Measurements from ENCODE around the gene GABRG3. TPM values are rescaled to one million over a fixed set of nuclear protein-coding genes. Genes with fewer than 3 reads are reported as not detected.

GABRG3 gene
- total and polyA plus RNA-seq, 9 of the 15 experiments (the other 6 are each of a cell fraction or from before 2014, with no cell fraction given): 4.0 to 15.1 (median 11.2) TPM

DNA sequence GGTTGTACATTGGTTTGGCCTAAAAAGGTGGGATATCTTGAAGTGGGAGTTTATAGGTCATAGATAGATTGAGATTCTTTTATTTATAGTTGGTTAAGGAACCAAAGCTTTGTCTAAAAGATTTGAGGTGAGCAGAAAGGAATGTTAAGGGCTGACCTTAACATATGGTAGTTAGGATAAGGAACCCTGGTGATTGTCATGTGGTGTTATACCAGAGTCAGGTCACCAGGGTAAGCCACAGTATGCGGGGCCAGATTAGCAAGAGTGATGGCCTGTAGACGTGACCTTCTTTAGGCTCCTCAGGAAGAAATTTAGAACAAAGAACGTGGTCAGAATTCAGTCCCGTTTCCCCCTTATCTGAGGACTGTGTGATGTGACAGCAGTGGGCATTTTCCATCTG is 249.2 kb downstream of the GABRG3 start (continued):
- TF ChIP-seq TAL1 (IDR thresholded peaks at IDR 0.05): peak; percentile 75
- TF ChIP-seq ZNF561 (CRISPR knock-in tag; conservative IDR thresholded peaks at IDR 0.05): no peak
- TF ChIP-seq TEAD4 (IDR thresholded peaks at IDR 0.05; ENCODE audit: low read length): peak; percentile 89
- no peak for TF ChIP-seq TEAD4 (CRISPR knock-in tag; IDR thresholded peaks at IDR 0.05; ENCODE audit: borderline replicate concordance)
- no peak for TF ChIP-seq HDGF (IDR thresholded peaks at IDR 0.05)
- TF ChIP-seq ZNF589 (CRISPR knock-in tag; IDR thresholded peaks at IDR 0.05; ENCODE audit: low read depth): no peak

DNA sequence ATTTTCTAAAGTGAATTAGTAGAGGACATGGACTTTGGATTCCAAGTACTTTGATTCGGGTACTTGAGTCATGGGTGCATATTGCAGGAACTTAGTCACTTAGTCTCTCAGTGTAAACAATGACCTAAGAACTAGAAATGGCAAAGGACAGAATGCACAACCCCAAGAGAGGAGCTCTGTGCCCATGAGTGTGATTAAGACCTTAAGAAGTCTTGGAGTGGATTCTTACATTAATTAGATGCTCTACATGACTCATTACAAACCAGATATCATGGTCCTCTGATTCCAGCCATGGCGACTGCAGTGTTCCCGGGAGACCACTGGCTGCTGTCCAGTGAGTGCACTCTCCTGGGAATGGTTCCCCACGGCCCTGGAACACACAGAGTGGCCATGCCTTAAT is 251.5 kb downstream of the GABRG3 start:
- no peak for ATAC-seq
- Histone ChIP-seq H3K36me3 (ENCODE audit: control insufficient read depth, insufficient read depth, low read length) (no peaks in the 10 kb centered on the region; the same call in 2 of the 3 replicates), H3K27ac (ENCODE audit: extremely low read depth, low read depth, low read length) (no peak overlapping the region), H3K4me3 (no peak overlapping the region), H3K4me1 (replicated peaks in 1 of 2; ENCODE audit: control insufficient read depth in 2 of 2, insufficient read depth in 2 of 2, low read length in 2 of 2) (peaks cover 4 to 9% of the 10 kb centered on the region in 2 experiments; a peak in 2 of 5 replicates), H2AFZ (ENCODE audit: low read depth, low read length) (no peak overlapping the region), H3K9me3 (replicated peaks; ENCODE audit: control insufficient read depth, insufficient read depth, low read depth, low read length) (no peaks in the 10 kb centered on the region), H4K20me1 (replicated peaks; ENCODE audit: control insufficient read depth, insufficient read depth, low read length) (peaks cover 25% of the 10 kb centered on the region), H3K79me2 (ENCODE audit: control insufficient read depth, insufficient read depth, low read length) (no peaks in the 10 kb centered on the region; the same call in 1 of the 3 replicates), H3K9me1 (ENCODE audit: control insufficient read depth, insufficient read depth, low read length) (peaks cover 12% of the 10 kb centered on the region), H3K9ac (ENCODE audit: insufficient read depth in 1 of 2, low read depth in 2 of 2, low read length in 2 of 2) (no peak overlapping the region), H3K27me3 (ENCODE audit: control insufficient read depth in 2 of 2, insufficient read depth in 2 of 2, low read length in 2 of 2) (no peaks in the 10 kb centered on the region), H3K4me2 (ENCODE audit: insufficient read depth, low read length) (no peak overlapping the region)
- TF ChIP-seq, protein P1, sequence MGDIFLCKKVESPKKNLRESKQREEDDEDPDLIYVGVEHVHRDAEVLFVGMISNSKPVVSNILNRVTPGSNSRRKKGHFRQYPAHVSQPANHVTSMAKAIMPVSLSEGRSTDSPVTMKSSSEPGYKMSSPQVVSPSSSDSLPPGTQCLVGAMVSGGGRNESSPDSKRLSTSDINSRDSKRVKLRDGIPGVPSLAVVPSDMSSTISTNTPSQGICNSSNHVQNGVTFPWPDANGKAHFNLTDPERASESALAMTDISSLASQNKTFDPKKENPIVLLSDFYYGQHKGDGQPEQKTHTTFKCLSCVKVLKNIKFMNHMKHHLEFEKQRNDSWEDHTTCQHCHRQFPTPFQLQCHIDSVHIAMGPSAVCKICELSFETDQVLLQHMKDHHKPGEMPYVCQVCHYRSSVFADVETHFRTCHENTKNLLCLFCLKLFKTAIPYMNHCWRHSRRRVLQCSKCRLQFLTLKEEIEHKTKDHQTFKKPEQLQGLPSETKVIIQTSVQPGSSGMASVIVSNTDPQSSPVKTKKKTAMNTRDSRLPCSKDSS (IDR thresholded peaks at IDR 0.05; ENCODE audit: low read depth, partially characterized antibody): no peak
- TF ChIP-seq MAFG (tag; conservative IDR thresholded peaks at IDR 0.05) (no peak), ZNF212 (CRISPR knock-in tag; IDR thresholded peaks at IDR 0.05) (no peak), ZNF324 (CRISPR knock-in tag; IDR thresholded peaks at IDR 0.05) (no peak), ZNF184 (CRISPR knock-in tag; IDR thresholded peaks at IDR 0.05) (no peak), ADNP (tag; IDR thresholded peaks at IDR 0.05) (no peak), PML (IDR thresholded peaks at IDR 0.05; ENCODE audit: low read length) (no peak), MAFF (IDR thresholded peaks at IDR 0.05; ENCODE audit: low read length) (no peak), ZNF143 (CRISPR knock-in tag; IDR thresholded peaks at IDR 0.05) (no peak), HDGF (IDR thresholded peaks at IDR 0.05) (no peak), ZNF23 (CRISPR knock-in tag; IDR thresholded peaks at IDR 0.05) (no peak), KLF16 (IDR thresholded peaks at IDR 0.05) (no peak)
- TF ChIP-seq, protein P2, sequence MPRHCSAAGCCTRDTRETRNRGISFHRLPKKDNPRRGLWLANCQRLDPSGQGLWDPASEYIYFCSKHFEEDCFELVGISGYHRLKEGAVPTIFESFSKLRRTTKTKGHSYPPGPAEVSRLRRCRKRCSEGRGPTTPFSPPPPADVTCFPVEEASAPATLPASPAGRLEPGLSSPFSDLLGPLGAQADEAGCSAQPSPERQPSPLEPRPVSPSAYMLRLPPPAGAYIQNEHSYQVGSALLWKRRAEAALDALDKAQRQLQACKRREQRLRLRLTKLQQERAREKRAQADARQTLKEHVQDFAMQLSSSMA (CRISPR knock-in tag; IDR thresholded peaks at IDR 0.05): no peak
- TF ChIP-seq, protein P3, sequence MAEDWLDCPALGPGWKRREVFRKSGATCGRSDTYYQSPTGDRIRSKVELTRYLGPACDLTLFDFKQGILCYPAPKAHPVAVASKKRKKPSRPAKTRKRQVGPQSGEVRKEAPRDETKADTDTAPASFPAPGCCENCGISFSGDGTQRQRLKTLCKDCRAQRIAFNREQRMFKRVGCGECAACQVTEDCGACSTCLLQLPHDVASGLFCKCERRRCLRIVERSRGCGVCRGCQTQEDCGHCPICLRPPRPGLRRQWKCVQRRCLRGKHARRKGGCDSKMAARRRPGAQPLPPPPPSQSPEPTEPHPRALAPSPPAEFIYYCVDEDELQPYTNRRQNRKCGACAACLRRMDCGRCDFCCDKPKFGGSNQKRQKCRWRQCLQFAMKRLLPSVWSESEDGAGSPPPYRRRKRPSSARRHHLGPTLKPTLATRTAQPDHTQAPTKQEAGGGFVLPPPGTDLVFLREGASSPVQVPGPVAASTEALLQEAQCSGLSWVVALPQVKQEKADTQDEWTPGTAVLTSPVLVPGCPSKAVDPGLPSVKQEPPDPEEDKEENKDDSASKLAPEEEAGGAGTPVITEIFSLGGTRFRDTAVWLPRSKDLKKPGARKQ (CRISPR knock-in tag; IDR thresholded peaks at IDR 0.05): no peak
- TF ChIP-seq, protein P4, sequence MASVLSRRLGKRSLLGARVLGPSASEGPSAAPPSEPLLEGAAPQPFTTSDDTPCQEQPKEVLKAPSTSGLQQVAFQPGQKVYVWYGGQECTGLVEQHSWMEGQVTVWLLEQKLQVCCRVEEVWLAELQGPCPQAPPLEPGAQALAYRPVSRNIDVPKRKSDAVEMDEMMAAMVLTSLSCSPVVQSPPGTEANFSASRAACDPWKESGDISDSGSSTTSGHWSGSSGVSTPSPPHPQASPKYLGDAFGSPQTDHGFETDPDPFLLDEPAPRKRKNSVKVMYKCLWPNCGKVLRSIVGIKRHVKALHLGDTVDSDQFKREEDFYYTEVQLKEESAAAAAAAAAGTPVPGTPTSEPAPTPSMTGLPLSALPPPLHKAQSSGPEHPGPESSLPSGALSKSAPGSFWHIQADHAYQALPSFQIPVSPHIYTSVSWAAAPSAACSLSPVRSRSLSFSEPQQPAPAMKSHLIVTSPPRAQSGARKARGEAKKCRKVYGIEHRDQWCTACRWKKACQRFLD (CRISPR knock-in tag; IDR thresholded peaks at IDR 0.05): no peak
- no peak for FAIRE-seq
- CTCF ChIA-PET (ENCODE audit: low intra/inter-chr PET ratio): no interaction called here
- intact Hi-C loops (cut with micrococcal nuclease) (no loop called here), in situ Hi-C loops (cut with MboI) (no loop called here)
- DNase-seq (ENCODE audit: extremely low read depth in 1 of 4, low spot score in 3 of 4): no peak
- BruUV-seq (replicated peaks): no TSS peak
- POLR2A ChIA-PET: no interaction called here
- 61% methylated on average over 4 of the region's 4 CpGs for WGBS (ENCODE audit: insufficient coverage, low coverage, missing lambda C conversion rate)

Measured in K562 (cell line).